Skin epidermis (tissue), 12 donors: Measurements from ENCODE around the gene TTLL11.

Experiments
- H3K27ac ChIP-seq, 21 experiments: fragments of 200-600 bp; sonication (generic) in 11 of 21; one replicate each; pipeline ENCODE4 v1.5.0; 2020; ENCODE audit warnings: mild to moderate bottlenecking in 3 of 21, inconsistent platforms in 2 of 21, moderate library complexity in 2 of 21
- H3K4me3 ChIP-seq, 7 experiments: fragments of 200-600 bp; sonication (generic) in 2 of 7; one replicate each; pipeline ENCODE4 v1.5.0; 2020; ENCODE audit warnings: inconsistent platforms in 2 of 7, mild to moderate bottlenecking in 2 of 7, moderate library complexity in 1 of 7

The TTLL11 gene

GRCh38 chr9:121774715-121775613 is 318.1 kb downstream of the TTLL11 start:
- Histone ChIP-seq H3K4me3 (no peak overlapping the region), H3K27ac (peak overlapping the region in 1 of 21 experiments; percentile 44)

- no peak overlapping the region for H3K4me3 ChIP-seq
- peak overlapping the region in 1 of 21 experiments; percentile 44 for H3K27ac ChIP-seq
Measured at GRCh38 chr9:121773954-121774714, 319.0 kb downstream of the TTLL11 start.

- Histone ChIP-seq H3K27ac (peak overlapping the region in 1 of 21 experiments; percentile 41), H3K4me3 (no peak overlapping the region)
Measured at GRCh38 chr9:121773286-121773953, 319.7 kb downstream of the TTLL11 start.

- Histone ChIP-seq H3K27ac (peak overlapping the region in 1 of 21 experiments; percentile 41), H3K4me3 (no peak overlapping the region)
Measured at GRCh38 chr9:121772600-121773285, 320.4 kb downstream of the TTLL11 start.
